Cortex of kidney (tissue), 1 donor: ENCODE data around the gene NT5DC2.

Source experiments
- DNase-seq: peaks from one replicate; lab custom pipeline; 2025; lab: John Stamatoyannopoulos, UW

Gene NT5DC2

GRCh38 chr3:52524752-52525679 is 8.6 kb downstream of the NT5DC2 start:
- DNase-seq: no peak

GRCh38 chr3:52524258-52524751 is 9.4 kb downstream of the NT5DC2 start:
- no peak for DNase-seq

DNA sequence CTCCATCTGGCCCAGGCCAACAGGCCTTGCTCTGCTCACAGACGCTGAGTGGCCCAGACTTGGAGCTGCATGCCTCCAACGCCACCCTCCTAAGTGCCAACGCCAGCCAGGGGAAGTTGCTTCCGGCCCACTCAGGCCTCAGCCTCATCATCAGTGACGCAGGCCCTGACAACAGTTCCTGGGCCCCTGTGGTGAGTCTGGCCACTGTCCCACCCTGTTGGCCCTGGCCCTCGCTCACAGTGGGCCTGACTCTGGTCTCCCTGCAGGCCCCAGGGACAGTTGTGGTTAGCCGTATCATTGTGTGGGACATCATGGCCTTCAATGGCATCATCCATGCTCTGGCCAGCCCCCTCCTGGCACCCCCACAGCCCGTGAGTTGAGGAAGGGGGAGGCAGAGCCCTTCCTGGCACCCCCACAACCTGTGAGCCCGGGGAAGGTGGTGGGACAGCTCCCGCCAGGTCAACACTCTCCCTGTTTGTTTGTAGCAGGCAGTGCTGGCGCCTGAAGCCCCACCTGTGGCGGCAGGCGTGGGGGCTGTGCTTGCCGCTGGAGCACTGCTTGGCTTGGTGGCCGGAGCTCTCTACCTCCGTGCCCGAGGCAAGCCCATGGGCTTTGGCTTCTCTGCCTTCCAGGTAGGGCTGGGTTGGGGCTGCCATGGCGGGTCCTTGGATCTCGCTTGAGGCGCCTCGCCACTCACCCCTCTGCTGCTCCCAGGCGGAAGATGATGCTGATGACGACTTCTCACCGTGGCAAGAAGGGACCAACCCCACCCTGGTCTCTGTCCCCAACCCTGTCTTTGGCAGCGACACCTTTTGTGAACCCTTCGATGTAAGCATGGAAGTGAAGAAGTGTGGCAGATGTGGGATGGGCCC is 10.0 kb downstream of the NT5DC2 start:
- no peak for DNase-seq

GRCh38 chr3:52522651-52523251 is 10.9 kb downstream of the NT5DC2 start:
- no peak for DNase-seq

DNA sequence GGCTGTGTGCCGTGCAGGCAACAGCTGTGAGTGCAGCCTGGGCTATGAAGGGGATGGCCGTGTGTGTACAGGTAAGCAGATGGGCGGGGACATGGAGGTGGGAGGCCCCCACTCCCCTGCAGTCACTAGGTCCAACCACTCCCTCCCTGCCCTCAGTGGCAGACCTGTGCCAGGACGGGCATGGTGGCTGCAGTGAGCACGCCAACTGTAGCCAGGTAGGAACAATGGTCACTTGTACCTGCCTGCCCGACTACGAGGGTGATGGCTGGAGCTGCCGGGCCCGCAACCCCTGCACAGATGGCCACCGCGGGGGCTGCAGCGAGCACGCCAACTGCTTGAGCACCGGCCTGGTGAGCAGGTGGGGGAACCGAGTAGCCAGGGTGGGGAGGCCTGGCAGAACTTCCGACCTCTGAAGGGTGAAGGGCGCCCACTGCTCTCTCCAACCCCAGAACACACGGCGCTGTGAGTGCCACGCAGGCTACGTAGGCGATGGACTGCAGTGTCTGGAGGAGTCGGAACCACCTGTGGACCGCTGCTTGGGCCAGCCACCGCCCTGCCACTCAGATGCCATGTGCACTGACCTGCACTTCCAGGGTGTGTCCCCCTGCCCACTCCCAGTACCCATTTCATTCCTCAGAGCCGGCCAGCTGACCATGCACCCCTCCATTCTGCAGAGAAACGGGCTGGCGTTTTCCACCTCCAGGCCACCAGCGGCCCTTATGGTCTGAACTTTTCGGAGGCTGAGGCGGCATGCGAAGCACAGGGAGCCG is 11.6 kb downstream of the NT5DC2 start:
- no peak for DNase-seq

DNA sequence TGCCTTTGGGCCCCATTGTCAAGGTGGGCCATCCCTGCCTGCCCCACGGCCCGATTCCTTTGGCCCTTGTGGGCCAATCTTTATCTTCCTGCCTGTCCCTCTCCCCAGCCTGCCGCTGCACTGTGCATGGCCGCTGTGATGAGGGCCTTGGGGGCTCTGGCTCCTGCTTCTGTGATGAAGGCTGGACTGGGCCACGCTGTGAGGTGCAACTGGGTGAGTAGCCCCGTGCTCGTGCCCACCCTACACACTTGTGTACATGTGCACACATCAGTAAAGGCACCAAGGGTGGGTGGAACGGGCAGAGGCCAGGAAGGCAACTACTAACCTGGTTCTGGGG is 12.2 kb downstream of the NT5DC2 start:
- no peak for DNase-seq

DNA sequence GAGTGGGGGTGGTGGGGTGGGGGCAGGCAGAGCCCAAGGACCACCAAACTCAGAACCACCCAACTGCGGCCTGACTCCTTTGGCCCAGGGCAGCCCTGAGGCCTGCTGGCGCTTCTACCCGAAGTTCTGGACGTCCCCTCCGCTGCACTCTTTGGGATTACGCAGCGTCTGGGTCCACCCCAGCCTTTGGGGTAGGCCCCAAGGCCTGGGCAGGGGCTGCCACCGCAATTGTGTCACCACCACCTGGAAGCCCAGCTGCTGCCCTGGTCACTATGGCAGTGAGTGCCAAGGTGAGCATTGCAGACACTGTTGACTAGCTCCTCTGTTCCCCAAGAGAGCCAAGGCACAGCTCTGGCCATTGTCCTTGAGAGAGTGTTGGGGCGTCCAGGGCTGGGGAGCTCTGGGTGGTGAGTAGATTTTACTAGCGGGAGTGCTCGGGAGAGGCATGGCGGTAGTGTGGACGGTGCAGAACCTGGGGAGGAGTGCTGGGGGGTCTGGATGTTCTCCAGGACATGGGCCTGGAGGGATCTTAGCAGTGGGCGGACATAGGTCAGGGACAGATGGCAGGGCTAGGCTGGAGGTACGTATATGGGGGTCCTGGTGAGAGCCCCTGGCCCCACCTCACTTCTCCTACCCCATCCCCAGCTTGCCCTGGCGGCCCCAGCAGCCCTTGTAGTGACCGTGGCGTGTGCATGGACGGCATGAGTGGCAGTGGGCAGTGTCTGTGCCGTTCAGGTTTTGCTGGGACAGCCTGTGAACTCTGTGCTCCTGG is 12.8 kb downstream of the NT5DC2 start:
- DNase-seq: no peak

DNA sequence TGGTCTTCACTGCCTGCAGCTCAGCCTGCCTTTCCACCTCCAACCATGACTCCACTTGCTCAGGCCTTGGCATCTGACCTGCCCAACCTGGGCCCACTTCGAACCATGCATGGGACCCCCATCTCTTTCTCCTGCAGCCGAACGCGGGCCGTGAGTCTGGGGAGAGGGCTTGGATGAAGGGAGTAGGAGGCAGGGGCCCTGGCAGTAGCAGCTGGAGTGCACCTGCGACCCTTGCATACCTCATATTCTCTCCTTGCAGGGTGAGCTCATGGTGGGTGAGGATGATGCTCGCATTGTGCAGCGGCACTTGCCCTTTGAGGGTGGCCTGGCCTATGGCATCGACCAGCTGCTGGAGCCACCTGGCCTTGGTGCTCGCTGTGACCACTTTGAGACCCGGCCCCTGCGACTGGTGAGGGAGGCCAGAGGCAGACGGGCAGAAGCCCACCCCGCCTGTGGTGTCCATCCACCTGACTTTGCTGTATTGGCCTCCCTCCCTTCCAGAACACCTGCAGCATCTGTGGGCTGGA is 13.5 kb downstream of the NT5DC2 start:
- no peak for DNase-seq

- no peak for DNase-seq
These were observed 14.1 kb downstream of the NT5DC2 start for GRCh38 chr3:52519445-52520140.

- DNase-seq: no peak
These were observed 14.8 kb downstream of the NT5DC2 start for GRCh38 chr3:52518723-52519444.

DNA sequence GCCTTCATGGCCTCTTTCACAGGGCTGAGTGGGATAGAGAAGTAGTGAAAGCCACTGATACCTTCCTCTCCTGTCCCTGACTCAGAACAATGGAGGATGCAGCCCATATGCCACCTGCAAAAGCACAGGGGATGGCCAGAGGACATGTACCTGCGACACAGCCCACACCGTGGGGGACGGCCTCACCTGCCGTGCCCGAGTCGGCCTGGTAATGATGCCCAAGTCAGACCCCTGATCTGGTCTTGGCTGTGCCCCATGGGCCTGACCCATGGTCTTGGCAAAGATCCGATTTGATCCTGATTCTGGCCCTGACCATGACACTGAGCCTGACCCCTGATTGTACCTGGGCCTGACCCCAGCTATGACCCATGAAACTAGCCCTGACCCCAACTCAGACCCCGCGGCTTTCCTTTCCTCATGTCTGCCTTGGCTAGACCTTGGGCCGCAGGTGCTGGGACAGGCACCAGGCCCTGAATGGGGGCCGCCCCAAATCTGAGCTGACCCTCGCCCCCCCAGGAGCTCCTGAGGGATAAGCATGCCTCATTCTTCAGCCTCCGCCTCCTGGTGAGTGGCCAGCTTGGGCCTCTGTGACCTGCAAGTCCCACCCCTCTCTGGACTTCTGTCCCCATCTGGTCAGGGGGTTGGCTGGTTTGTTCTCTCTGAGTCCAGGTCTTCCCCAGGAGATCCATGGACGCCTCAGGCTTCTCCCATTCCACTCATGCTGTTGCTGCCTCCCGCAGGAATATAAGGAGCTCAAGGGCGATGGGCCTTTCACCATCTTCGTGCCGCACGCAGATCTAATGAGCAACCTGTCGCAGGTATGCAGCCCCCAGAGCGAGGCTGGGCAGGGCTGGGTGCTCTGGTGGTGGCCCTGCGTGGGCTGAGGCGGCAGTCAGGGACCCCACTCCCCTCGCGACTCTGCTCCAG is 15.6 kb downstream of the NT5DC2 start:
- no peak for DNase-seq

- DNase-seq: no peak
These were observed 17.0 kb downstream of the NT5DC2 start for GRCh38 chr3:52516509-52517195.

DNA sequence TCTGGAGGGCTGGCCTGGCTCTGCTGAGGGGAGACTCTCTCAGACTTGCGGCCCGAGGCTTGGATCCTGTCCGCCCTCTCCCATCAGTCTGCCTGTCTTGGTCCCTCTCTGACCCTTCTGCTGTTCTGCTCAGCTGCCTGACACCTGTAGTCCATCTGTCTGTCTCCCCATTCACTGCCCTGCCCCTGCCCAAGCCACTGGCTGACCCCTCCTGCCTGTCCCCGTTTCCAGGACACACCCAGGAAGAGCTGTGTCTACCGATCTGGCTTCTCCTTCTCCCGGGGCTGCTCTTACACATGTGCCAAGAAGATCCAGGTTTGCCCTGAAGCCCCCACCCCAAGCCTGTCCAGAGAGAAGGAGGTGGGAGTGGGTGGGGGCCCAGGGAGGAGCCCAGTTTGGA is 18.5 kb downstream of the NT5DC2 start:
- no peak for DNase-seq

GRCh38 chr3:52514576-52514975 is 19.1 kb downstream of the NT5DC2 start:
- no peak for DNase-seq

DNA sequence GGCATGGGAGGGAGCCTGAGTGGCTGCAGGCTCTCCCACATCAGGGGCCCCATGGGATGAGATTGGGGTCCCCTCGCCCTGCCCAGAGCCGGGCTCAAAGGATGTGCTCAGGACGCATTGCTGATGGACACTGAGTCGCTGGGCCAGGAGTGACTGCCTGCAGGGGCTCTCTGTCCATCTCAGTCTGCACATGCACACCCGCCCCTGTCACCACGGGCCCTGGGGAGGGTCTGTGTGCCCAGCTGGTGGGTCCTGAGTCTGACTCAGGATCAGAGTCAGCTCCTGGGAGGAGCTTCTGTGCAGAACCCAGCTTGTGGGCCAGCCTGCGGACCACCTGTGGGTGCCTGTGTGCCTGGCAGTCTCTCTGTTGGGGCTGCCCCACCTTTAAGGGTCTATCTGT is 20.4 kb downstream of the NT5DC2 start:
- DNase-seq: no peak

DNA sequence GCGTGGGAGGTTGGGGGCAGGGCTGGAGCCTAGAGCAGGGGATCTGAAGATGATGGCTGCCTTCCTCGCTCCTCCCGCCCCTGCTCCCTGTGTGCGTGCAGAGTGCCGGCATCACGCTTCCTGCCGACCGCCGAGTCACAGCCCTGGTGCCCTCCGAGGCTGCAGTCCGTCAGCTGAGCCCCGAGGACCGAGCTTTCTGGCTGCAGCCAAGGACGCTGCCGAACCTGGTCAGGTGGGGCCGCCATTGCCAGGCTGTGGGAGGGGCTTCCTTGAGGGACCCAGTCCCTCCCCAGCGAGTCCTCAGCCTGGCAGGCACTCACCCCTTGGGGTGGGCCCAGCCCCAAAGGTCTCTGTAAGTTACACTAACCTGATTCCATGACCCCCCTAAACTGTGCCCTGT is 20.9 kb downstream of the NT5DC2 start:
- DNase-seq: no peak

GRCh38 chr3:52512105-52512504 is 21.6 kb downstream of the NT5DC2 start:
- DNase-seq: no peak

DNA sequence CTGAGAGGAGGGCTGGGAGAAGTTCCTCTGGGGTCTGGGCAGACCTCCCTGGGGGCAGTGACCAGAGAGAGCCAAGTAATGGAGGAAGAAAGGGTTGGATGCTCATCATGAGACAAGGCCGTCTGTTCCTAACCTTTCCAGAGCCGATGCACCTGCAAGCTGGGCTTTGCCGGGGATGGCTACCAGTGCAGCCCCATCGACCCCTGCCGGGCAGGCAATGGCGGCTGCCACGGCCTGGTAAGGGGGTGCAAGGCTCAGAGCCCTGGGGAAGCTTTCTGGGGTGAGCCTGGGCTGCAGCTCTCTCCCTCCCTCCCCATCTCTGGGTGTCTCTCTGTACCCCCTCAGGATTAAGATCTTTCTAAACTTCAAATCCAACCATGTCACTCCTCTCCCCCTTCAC is 22.1 kb downstream of the NT5DC2 start:
- DNase-seq: no peak
